ENCODE results near the gene ATXN7. TPM values are rescaled to one million over a fixed set of nuclear protein-coding genes. Genes with fewer than 3 reads are reported as not detected.

The ATXN7 gene
- total and polyA plus RNA-seq, 4 donors = 4.8 to 46.6 (median 18.0) TPM

GRCh38 chr3:63931290-63931689 lies 67.6 kb downstream of the ATXN7 start:
- no peak overlapping the region for H3K4me3 ChIP-seq
- H3K27me3 ChIP-seq (ENCODE audit: control insufficient read depth in 3 of 3, insufficient read depth in 3 of 3, low read length in 2 of 3) = no peaks in the 10 kb centered on the region
- H3K4me1 ChIP-seq (ENCODE audit: control insufficient read depth in 5 of 5, insufficient read depth in 5 of 5, low read length in 5 of 5) = peaks cover 0 to 32% (median 0%) of the 10 kb centered on the region in 5 donors
- 93 to 96% methylated on average over 3 of the region's 3 CpGs for WGBS, 2 donors
- DNase-seq (no peak), ATAC-seq (ENCODE audit: insufficient read depth, low FRiP score) (no peak)
- H3K9me3 ChIP-seq (ENCODE audit: control insufficient read depth in 4 of 4, insufficient read depth in 3 of 4, low read length in 3 of 4) = no peaks in the 10 kb centered on the region
- H3K9ac ChIP-seq (ENCODE audit: insufficient read depth in 1 of 2, low read length in 2 of 2) = no peak overlapping the region
- peaks cover 0 to 8% (median 4%) of the 10 kb centered on the region in 4 donors for H3K36me3 ChIP-seq (ENCODE audit: control insufficient read depth in 4 of 4, insufficient read depth in 4 of 4, low read length in 4 of 4)
- H3K27ac ChIP-seq (ENCODE audit: low read depth in 1 of 2, low read length in 1 of 2) = no peak overlapping the region
- TF ChIP-seq CTCF (IDR thresholded peaks at IDR 0.05; ENCODE audit: control extremely low read depth, extremely low read depth) = no peak

GRCh38 chr3:63932509-63933212 lies 69.0 kb downstream of the ATXN7 start:
- no peak overlapping the region for H3K9ac ChIP-seq (ENCODE audit: insufficient read depth in 1 of 2, low read length in 2 of 2)
- no peak overlapping the region for H3K27ac ChIP-seq (ENCODE audit: low read depth in 1 of 2, low read length in 1 of 2)
- peaks cover 0 to 8% (median 2%) of the 10 kb centered on the region in 4 donors for H3K36me3 ChIP-seq (ENCODE audit: control insufficient read depth in 4 of 4, insufficient read depth in 4 of 4, low read length in 4 of 4)
- no peak for DNase-seq
- H3K9me3 ChIP-seq (ENCODE audit: control insufficient read depth in 4 of 4, insufficient read depth in 3 of 4, low read length in 3 of 4) = no peaks in the 10 kb centered on the region
- no peak for ATAC-seq (ENCODE audit: insufficient read depth, low FRiP score)
- H3K27me3 ChIP-seq (ENCODE audit: control insufficient read depth in 3 of 3, insufficient read depth in 3 of 3, low read length in 2 of 3) = no peaks in the 10 kb centered on the region
- 66 to 82% methylated on average over 3 of the region's 3 CpGs for WGBS, 2 donors
- no peak for TF ChIP-seq CTCF (IDR thresholded peaks at IDR 0.05; ENCODE audit: control extremely low read depth, extremely low read depth)
- no peak overlapping the region for H3K4me3 ChIP-seq
- peaks cover 3 to 35% (median 5%) of the 10 kb centered on the region in 5 donors for H3K4me1 ChIP-seq (ENCODE audit: control insufficient read depth in 5 of 5, insufficient read depth in 5 of 5, low read length in 5 of 5)

GRCh38 chr3:63933459-63933858 lies 69.8 kb downstream of the ATXN7 start:
- Histone ChIP-seq H3K27ac (ENCODE audit: low read depth in 1 of 2, low read length in 1 of 2) (no peak overlapping the region), H3K27me3 (ENCODE audit: control insufficient read depth in 3 of 3, insufficient read depth in 3 of 3, low read length in 2 of 3) (no peaks in the 10 kb centered on the region), H3K4me1 (ENCODE audit: control insufficient read depth in 5 of 5, insufficient read depth in 5 of 5, low read length in 5 of 5) (peaks cover 5 to 38% (median 7%) of the 10 kb centered on the region in 5 donors), H3K9ac (ENCODE audit: insufficient read depth in 1 of 2, low read length in 2 of 2) (no peak overlapping the region), H3K4me3 (no peak overlapping the region), H3K9me3 (ENCODE audit: control insufficient read depth in 4 of 4, insufficient read depth in 3 of 4, low read length in 3 of 4) (no peaks in the 10 kb centered on the region), H3K36me3 (ENCODE audit: control insufficient read depth in 4 of 4, insufficient read depth in 4 of 4, low read length in 4 of 4) (peaks cover 0 to 8% (median 2%) of the 10 kb centered on the region in 4 donors)
- ATAC-seq (ENCODE audit: insufficient read depth, low FRiP score) (no peak), DNase-seq (no peak)
- no peak for TF ChIP-seq CTCF (IDR thresholded peaks at IDR 0.05; ENCODE audit: control extremely low read depth, extremely low read depth)
- 91 to 94% methylated on average over 1 of the region's 1 CpG for WGBS, 2 donors
